HG03520 (cell line): ENCODE data around the gene GNAZ.

Source experiments
- ATAC-seq: cut with Tn5 transposase; IDR thresholded peaks from one replicate; pipeline ENCODE4 v1.9.1; 2021; ENCODE audit warnings: mild to moderate bottlenecking, moderate library complexity; ENCODE audit not compliant: unreplicated experiment

GNAZ gene

DNA sequence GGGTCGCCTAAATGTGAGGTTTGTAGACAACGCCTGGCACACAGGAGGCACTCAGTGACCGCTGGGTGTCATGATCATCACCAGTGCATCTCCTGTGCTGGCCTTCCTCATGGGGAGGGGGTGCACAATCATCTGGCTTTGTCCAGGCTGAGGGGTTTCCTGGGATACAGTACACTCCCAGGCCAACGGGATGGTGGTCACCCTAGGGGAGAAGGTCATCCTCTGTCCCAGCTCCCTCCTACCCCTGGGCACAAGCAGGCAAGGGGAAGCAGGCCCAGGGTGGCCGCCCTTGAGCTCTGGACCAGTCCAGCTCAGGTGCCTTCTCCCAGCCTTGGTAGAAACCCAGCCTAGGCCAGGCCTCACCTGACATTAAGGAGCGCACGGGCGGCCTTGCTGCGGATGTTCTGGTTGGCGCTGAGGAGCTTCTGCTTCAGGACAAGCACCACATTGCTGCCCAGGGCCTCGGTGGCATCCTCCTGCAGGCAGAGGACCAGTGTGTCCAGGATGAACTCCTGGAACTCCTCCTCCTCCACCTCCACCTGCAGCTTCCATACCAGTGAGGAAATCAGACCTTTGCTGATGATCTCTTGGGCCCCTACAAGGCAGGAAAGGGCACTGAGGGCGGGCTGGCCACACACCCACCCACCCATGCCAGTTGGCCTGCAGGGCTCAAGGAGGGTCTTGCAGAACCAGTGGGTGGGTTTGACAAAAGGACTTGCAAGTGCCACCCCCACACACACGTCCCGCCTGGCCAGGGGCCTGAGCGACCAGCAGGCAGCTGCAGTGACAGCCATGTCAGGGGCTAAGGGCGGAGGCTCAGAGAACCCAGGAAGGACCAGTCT lies 6.6 kb upstream of the GNAZ start:
- no peak for ATAC-seq

DNA sequence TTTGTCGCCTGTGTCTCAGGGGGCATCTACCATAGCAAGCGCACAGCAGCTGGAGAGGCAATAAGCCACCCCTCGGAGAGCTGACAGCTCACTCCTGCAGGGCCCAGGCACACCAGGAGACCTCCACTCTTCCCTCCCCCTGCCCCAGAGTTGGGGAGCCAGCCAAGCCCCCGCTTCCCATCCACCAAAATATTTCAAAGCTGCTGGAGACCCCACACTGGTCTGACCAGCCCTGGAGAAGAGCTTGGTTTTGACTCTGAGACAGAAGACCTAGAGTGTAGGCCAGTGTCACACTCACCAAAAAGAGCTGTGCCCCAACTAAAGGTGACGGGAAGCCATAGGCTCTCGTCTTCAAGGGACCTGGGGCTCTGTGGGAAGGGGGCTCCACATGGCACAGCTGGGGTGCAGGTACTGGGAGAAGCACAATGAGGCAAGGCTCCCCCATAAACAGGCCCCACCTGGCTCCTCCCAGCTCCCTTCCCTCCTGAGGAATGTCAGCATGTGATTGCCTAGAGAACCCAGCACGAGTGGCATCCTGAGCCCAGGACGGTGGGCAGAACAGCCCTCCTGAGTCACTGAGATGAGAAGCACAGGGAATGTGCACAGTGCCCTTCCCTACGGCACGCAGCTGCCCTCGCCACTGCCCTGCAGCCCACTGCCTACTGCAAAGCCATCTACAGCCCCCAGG lies 5.8 kb upstream of the GNAZ start:
- no peak for ATAC-seq

DNA sequence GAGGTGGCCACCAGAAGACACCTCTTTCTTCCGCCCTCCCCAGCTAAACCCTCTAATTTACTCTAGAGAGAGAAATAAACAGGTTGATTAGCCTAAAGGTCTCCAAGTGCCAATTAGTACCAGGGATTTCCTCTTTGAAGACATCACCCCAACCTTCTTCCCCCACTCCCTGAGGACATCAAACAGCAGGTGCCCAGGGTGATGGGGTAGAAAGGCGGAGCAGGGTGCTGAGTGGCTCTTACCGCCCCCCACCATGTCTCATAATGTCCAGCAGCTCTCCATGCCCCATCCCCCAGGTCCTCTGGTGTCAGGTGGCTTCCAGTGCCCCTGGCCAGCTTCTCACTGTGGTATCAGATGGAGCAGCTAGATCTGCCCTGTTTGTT lies 5.3 kb upstream of the GNAZ start:
- no peak for ATAC-seq

DNA sequence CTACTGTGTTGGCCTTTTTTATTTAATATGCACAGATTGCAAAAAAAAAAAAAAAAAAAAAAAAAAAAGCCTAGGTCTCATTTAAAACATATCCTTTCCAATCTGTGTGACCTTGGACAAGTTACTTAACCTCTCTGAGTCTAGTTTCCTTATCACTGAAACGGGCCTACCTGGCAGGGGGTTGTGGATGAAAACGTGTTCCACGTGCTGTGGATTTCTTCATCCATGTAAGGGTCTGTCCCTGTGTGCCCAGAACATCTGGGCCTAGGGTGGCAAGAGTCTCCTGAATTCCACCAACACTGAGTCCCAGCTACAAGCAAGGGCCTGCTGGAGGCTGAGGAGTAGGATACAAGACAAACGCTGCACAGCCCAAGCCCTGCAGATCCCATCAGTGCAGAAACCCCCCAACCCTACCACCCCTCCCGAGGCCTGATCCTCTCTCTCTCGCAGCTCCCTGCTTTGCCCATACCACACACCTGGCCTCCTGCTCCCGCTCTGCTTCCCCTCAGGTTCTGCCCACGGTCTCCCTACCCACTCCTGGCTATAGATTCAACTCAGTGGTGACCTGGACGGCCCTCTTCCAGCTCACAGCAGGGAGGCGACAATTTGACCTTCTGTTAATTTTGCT lies 4.7 kb upstream of the GNAZ start:
- no peak for ATAC-seq

DNA sequence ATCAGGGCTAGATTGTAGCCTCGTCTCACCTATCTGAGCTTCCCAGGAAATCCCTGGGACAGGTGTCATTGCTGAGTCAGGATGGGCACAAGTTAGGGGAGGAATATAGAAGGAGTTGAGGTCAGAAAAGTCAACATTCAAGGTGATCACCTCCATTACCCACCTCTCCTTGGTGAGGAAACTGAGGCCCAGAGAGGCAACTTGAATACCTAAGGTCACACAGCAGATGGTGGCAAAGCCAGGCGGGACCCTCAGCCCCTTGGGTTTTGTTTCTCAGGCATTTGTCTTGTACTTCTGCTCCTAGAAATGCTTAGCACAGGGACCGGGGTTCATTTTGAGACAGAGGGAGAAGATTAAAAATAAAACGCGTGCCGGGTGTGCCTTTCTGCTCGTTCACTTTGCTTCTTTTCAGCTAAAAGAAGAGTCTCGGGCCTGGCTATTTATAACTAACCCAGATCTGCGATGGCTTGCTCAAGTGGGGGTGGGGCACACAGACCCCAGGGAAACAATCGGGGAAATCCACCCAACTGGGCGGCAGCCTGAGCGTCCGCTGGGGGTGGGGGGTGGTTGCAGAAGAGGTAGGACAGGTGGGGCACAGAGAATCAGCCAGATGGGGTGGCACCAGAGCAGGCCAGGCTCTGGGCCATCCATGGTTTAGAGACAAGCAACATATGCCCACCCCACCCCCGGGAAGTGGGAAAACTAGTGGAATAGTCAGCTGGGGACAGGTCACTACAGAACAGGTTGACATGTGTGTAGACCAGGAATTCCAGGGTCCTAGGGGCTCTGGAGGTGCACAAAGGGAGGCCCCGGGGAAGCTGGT lies 3.9 kb upstream of the GNAZ start:
- no peak for ATAC-seq

DNA sequence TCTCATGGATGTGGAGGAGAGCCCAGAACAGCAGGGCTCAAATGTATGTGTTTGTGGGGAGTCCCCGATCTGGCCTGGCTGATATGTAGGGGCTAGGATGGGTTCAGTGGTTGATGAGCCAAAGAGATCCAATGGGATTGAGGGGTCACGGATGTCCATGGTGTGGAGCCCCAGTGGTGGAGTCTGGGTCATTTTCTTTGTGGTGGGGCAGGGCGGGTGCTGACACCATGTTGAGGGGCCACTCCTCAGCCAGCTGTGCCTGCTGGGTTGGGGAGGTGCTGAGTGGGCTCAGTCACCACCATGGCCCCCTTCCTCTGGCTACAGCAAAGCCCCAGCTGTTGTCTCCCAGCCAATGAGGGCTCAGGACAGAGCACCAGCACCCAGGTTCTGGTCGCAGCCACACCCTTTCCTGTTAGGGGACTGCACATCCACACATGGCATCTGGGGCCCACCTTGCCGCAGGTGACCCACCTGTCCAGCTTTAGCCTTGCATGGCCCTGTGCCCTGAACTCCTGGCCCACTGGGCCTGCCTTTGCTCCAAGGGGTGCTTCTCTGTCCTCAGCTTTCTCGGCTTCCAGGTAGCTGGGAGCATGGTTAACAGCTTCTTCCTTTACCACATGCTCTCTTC lies 3.2 kb upstream of the GNAZ start:
- no peak for ATAC-seq

DNA sequence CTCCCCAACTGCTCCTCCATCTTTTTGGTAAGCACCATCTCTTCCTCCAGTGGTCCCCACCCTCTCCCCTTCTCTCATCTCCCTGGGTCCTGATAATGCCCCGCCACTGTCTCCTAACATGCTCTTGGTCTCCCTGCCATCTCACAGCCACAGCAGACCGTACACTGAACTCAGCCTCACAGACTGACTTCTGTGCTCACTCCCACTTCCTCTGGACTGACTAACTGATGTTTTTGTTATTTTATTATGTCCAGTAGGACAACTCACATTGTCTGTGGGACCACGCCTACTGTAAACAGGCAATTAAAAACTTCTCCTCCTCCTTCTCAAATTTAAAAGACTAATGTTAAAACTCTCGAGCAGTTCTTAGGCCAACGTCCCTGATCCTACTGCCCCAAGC lies 2.6 kb upstream of the GNAZ start:
- no peak for ATAC-seq

DNA sequence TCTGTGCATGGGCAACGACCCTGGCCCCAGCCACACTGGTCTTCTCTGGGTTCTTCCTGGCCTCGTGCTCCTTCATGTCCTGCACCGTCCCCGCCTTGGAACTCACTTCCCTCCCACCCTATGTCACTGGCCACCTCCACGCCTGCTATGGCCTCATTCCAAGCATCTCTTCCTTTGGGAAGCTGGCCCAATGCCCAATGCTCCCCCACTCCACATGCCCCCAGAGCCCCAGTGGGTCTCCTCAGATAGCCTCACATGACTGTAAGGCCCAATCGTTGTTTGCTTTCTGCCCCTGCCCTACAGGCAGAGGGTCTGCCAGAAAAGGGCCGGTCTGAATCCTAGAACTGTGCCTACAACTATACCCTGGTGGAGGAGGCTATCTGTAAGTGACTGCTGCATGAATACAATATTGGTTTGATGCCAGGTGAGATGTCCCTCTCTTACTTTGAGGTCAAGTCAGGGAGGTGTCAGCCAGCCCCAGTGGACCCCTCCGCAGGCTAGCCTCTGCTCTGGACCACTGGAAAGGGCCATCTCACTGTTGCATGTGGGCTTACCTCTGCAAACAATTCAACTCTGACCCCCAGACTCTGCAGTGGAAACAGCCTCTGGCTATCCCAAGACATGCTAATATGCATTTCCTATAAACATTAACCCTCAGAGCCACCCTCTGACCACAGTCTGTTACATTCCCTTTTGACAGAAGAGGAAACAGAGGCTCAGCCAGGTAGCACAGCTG lies 2.1 kb upstream of the GNAZ start:
- ATAC-seq: no peak

DNA sequence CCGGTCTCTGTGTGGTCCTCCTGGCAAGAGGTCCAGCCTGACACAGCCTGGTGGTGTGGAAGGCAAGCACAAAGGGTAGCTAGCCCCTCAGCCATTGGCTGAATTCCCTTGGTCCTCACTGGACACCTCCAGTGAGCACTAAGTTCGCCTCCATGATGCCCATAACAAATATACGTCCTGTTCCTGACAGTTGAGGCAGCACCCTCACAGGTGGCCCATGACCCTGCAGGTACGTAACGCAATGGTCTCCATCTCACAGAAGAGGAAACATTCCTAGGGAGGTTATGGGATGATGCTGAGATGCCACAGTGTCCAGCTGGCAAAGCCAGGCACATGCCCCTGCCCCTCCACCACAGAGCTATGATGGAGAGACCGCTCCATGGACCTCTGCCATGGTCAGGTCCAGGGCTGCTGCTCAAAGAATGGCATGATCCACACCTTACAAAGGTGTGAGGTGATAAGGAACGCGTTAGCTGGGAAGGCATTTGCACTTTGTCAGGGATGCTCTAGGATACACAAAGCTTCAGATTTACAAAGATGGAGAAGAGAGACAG lies 1.4 kb upstream of the GNAZ start:
- ATAC-seq: no peak

DNA sequence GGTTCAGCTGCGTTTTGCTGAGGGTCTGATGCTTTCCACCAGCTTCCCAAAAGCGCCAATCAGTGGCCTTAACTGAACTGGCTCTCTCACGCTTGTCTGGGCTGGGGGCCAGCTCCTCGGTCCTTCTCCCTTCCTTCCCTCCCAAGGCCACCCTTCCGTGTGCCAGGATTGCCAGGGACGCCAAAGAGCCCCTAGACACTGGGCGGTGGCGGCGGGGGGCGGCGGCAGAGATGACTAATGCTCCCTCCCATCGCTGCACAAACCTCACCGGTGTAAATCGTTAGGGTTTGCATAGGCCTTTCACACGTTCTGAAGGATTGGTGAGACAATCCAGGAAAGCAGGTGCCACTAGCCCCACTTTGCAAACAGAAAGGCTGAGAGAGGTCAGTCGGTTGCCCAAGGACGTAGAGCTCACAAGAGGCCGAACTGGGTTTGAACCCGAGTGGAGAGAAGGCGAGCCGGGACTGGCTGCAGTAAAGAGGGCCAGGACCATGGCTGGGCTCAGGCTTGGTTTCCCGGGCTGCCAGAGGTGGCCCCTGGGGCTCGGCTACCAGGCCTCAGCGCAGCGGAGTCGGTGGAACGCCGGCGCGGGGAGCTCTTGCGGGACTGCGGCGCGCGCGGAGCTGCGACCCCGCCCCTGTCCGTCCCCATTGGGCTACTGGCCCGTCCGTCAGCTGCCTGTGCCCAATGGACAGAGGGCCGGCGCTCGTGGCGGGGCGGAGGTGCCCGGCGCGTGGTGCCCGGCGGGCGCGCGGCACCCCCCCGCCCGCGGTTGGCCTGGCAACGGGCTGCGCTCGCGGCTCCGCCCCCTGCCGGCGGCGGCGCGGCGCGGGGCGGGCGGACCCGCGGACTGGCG lies 589 bp upstream of the GNAZ start:
- ATAC-seq: peak; percentile 73

DNA sequence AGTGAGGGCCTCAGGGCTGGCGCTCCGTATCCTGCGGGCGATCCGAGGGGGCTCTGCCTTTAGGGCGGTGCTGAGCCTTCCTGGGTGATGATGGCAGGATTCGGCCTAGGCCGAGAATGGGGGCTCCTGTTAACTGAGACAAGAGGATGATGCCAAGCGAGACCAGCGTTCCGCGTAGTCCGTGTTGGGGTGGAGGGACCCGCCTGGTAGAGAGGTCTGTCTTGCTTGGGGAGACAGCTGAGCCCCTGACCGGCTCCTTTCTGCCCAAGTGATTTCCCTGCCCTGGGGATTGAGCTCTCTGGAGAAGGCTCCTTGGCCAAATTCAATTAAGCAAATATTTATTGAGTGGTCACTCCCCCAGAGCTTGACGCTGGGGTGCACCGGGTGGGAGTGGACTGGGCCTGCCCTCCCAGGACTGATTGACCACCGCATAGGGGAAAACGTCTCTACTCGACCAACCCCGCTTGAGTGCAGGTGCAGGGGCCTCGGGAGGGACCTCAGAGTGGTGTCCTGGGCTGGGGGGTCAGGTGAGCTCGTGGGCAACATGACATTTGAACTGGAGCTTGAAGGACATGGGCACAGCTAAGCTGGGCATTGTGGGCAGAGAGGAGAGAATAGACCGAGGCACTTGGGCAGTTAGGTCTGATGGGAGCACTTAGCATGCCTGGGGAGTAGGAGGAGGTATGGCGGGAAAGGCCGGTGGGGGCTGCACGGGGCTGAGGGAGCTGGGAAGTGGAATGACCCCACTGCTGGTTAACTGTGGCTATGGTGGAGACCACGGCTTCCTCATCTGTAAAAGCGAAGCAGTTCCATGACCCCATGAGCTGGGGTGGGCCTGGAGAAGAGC lies 1.1 kb downstream of the GNAZ start:
- no peak for ATAC-seq

DNA sequence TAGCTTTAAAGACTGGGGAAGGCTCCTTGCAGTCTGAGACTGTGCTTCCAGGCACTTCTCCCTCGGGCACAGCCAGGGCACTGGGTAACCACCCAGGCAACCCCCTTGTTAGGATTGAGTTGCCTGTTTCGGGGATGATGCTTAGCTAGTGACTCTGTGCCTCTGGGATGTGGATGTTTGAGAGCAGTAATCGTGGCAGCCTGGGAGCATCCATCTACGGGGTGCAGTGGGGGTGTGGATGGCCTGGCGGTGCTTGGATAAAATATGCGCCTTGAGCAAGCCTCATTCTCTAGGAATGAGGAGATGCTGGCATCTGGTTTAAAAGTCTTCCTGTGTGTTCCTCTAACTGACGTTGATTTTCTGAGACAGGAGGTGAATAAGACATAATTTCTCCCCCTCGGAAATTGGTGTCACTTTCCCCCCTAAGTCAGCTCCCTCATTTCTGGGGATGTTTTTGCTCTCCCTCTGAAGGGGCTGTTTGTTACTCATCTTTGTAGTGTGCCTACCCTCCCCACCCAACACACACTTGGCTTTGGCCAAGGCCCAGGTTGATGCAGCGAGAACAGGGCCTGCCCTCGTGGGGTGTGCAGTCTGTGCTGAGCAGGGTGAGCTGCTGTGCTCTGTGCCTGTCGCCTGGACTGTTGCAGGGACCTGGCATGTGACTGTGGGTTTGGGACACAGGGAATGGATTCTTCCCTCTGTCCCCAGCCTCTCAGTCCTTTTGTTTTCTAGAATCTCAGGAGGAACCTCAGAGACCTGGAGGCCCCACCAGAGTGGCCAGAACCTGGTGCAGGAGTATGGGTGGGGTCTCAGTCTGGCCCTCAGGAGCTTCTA lies 2.0 kb downstream of the GNAZ start:
- no peak for ATAC-seq

DNA sequence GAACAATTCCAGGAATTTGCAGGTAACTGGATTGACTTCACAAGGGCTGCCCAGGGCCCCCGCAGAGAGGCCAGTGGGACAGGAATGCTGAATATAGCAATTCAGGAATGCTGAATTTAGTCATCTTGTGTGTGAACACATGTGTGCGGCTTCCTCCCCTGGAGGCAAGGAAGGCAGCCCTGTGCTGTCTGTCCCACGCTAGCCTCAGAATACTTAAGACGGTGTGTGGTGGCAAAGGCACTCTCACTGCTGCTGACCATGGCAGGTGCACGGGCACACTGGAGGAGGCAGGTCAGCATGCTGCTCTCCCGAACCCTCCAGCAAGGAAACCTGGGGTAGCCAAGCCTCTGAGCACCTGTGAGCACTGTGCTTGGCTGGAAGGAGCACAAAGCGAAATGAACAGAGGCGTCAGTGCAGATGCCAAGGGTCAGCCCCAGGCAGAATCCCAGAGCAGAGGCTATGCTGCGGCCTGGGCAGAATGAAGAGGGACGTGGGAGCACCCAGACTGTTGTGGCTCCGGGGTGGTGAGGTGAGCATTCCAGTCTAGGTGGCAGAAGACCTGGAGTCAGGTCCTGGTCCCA lies 2.7 kb downstream of the GNAZ start:
- no peak for ATAC-seq

DNA sequence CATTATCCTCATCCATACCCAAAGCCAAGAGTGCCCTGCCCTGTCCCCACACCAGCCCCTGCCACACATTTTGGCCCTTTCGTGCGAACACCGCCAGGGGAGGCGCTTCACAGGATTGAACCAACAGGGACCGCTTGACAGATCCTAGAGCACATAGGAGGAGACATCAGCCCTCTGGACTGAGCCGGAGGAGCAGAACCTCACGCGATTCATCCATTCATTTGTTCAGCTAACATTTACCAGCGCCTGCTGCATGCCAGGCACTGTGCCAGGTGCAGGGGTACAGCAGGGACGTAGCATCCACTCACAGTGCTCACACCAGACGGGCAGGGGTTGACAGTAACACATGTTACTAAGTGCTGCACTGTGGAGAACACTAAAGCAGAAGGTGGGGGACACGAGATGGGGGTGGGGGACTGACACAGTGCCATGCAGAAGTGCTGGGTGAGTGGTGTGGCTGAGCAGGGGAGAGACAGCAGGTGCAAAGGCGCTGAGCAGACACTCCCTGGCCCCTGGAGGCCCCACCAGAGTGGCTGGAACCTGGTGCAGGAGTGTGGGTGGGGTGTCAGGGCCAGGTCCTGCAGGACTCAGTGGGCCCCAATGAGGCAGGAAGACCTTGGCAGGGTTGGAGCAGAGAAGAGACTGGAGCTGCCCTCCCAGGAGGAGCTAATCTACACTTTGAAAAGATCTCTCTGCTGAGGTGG lies 3.4 kb downstream of the GNAZ start:
- ATAC-seq: no peak

DNA sequence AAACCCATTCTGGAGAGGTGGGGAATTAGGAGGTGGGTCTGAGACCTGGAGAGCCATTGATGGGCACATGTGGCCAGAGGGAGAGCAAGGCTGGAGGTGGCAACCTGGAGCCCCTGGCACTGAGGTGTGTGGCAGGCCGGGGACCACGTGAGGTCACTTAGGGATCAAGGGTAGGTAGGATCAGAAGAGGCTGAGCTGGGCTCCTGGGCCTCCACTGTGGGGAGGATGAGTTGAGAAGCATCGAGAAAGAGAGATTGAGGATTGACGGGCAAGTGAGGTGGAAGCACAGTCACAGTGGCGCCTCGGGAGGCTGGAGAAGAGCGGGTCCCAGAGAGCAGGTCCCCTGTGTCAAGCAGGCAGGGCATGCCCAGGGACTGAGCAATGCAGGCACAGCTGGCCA lies 4.1 kb downstream of the GNAZ start:
- no peak for ATAC-seq

DNA sequence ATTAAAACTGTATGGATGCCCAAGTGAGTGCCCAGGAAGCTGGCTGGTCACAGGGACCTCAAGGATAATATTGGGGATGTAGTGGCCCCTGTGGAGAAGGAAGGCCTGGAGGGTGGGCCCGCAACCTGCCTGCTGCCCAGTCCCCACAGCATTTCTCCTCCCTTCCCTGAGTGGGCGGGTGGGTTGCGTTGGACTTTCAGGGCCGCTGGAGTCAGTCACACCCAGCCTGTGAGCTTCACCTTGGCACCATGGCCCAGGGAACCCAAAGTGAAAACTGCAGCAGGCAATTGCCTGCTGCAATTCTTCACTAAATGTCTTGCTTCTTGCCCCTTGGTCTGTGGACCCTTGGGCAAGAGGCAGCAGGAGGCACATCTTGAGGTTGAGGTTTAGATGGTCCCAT lies 4.7 kb downstream of the GNAZ start:
- no peak for ATAC-seq
